SH-SY5Y (cell line): ENCODE measurements around the gene POU2AF1.

ENCODE experiments used
- GATA2 ChIP-seq: IDR thresholded peaks from 2 replicates; pipeline ENCODE4 v1.6.1; 2011; ENCODE audit warnings: mild to moderate bottlenecking, low read depth, low read length
- GATA3 ChIP-seq: IDR thresholded peaks from 2 replicates; pipeline ENCODE4 v1.6.1; 2011; ENCODE audit warnings: low read depth, mild to moderate bottlenecking, low read length, moderate library complexity

Gene POU2AF1

GRCh38 chr11:111320728-111321568, 58.1 kb downstream of the POU2AF1 start:
- TF ChIP-seq GATA3, result no peak
- TF ChIP-seq GATA2, result no peak

DNA sequence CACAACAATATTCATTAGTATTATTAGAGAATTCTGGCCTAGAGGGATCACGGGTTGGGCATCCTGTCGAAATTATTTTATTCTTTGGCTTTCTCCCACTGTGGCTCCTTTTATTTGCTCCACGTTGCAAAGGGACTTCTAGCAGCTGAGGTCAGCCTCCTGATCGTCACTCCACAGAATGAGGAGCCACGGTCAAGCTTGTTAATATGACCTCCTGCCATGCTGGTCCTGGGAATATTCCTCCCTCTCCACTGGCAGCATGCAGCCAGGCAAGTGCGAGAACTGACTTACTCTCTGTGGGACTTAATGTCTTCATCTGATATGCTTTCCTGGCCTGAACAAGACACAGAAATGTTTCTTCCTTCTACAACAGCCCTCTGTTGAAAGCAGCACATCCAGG, 59.8 kb downstream of the POU2AF1 start:
- TF ChIP-seq GATA3 (no peak), GATA2 (no peak)

DNA sequence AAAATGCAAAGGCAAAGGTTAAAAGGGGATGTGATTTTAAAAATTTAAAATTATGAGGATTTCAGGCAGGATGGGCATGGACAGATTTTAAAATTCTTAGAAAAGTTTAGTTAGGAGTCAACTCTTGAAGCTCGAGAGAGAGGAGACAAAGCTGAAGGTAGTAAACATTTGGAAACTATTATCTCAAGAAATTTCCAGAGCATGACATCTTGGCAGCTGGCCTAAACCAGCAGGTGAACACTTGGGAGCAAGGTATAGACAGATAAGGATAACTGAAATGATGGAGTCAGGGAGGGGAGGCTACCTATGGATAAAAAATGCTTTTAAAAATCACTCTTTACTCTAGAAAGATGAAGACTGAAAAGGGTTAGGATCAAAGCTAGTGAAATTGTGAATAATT, 67.0 kb downstream of the POU2AF1 start:
- TF ChIP-seq GATA3 (no peak), GATA2 (no peak)

- TF ChIP-seq GATA3 (no peak), GATA2 (no peak)
Observed at GRCh38 chr11:111310723-111311122, 68.4 kb downstream of the POU2AF1 start.

- no peak for TF ChIP-seq GATA2
- no peak for TF ChIP-seq GATA3
Observed at GRCh38 chr11:111310088-111310487, 69.0 kb downstream of the POU2AF1 start.

DNA sequence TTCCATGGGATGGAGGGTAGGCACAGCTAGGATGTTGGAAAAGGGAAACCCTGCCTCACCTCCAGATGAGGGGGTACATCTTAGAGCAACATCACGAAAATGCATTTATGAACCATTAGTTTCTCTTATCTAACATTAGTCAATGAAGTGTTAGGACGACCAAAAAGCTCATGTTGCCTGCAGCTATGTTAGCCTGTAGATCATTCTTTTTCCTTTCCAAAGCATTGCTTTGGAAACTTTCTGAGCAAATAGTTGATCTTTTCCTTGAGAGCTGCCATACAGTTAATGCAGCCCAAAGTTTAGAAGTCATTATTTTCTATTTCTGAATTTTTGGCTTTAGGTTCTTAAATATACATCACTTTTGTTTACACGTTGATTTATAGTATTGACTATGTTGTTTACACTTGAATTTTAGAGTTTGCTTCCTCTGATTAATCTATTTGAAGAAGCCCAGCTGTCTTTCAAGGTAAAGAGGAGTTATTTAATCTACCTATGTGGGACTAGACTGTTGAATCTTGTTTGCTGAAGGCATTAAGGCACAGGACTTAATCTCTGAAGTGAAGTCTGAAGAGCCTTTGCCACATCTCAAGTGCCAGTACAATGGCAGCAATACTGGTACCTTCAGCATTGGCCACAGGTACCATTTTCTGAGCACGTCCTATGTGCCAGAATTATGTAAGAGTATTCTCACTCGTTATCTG, 69.7 kb downstream of the POU2AF1 start:
- TF ChIP-seq GATA2, result no peak
- no peak for TF ChIP-seq GATA3

GRCh38 chr11:111308140-111308539, 70.9 kb downstream of the POU2AF1 start:
- no peak for TF ChIP-seq GATA3
- no peak for TF ChIP-seq GATA2

GRCh38 chr11:111307472-111308108, 71.5 kb downstream of the POU2AF1 start:
- no peak for TF ChIP-seq GATA3
- no peak for TF ChIP-seq GATA2

DNA sequence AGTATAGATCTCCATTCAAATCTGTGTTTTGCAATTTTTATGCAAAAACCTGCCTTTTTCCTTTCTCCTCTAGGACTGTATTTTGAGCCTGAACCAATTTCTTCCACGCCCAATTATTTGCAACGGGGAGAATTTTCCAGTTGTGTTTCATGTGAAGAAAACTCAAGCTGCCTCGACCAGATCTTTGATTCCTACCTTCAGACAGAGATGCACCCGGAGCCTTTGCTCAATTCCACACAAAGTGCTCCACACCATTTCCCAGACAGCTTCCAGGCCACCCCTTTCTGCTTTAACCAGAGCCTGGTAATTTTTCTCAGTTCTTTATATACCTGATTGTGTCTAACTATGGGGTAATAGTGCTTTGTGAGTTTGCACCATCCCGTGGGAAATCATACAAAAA, 72.8 kb downstream of the POU2AF1 start:
- TF ChIP-seq GATA2, result no peak
- TF ChIP-seq GATA3, result no peak

DNA sequence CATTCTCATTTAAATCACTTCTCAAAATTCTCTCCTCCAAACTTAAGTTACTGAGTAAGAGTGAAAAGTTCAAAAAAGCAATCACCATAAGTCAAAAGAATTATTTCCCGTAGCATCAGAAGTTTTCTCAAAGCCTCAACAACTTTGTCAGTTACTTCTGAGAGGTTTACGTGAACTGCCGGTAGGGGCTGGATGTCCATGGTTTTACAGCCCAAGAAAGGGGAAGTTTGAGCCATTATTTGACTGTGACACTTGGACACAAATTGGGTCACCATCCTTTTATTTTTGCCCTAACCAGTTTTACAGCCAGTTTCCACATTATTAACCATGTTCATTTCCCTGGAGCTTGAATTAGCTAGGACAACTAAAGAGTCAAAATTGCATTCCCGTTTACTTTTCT, 73.2 kb downstream of the POU2AF1 start:
- no peak for TF ChIP-seq GATA3
- no peak for TF ChIP-seq GATA2

DNA sequence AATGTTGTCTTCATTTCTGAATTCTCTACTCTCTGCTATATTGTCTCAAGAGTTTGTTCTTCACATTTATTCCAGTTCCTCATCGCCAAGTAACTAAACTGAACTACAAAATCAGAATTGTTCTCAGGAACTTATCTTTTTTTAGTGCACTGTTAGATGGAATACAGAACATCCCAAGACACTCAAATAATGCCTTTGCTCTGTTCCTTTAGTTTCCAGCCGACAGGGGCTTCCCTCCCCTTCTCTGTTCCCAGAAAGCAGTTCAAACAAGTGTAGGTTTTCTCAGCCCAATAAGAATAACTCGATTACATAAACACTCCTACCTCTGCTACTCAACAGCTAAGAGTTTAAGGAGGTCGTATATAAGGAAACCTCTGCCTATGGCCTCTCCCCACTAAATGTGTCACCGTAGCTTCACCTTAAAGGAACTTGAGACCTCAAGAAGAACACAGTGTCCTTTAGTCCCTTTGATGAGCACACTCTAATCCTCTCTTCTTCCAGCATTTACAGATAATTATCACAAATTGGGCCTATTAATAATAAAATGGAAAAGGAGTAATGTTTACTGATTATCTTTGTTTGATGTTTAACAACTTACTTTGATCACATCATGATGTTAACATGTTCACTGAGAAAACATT, 73.8 kb downstream of the POU2AF1 start:
- no peak for TF ChIP-seq GATA3
- no peak for TF ChIP-seq GATA2

DNA sequence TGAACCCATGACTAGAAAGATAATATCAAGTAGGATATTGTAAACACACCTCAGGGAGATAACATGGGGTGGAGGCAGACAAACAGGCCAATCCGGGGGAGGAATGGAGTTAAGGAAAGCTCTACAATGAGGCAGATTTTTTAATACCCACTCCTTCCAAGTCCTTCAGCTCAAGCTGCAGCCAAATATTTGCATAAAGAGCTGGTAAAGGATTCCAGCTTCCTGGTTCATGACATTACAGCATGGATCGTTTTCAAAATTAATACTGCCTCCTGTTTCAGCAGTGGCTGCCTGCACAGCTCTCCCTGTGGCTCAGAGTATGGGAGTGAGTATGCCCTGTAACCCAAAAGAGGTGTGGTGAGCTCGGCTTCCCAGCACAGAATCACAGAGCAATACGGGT, 75.6 kb downstream of the POU2AF1 start:
- TF ChIP-seq GATA2 (no peak), GATA3 (no peak)

DNA sequence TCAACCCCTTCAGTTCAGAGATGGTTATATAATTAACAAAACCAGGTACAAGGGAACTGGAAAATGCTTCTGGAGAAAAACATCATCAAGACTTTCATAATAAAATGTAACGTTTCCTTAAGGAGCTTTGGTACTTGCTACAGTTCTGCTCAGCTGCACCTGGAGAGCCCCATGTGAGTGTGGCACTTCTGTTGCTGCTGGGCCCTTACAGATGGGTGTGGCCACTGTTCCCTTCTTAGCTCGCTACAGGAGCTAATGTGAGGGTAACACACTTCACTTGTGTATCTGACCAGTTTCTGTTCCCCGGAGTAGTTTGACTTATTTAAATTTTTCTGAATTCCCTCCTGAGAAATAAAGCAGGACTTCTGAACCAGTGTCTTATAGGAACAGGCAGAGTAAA, 76.8 kb downstream of the POU2AF1 start:
- no peak for TF ChIP-seq GATA3
- no peak for TF ChIP-seq GATA2
